ENCODE data around the gene SELENOO.
A peak's percentile ranks its signal among the peaks of the same experiment; 100 is the strongest.

Gene SELENOO

GRCh38 chr22:50171965-50172421 is 28.8 kb upstream of the SELENOO start:
- no peak for DNase-seq (ENCODE audit: low read depth)

DNA sequence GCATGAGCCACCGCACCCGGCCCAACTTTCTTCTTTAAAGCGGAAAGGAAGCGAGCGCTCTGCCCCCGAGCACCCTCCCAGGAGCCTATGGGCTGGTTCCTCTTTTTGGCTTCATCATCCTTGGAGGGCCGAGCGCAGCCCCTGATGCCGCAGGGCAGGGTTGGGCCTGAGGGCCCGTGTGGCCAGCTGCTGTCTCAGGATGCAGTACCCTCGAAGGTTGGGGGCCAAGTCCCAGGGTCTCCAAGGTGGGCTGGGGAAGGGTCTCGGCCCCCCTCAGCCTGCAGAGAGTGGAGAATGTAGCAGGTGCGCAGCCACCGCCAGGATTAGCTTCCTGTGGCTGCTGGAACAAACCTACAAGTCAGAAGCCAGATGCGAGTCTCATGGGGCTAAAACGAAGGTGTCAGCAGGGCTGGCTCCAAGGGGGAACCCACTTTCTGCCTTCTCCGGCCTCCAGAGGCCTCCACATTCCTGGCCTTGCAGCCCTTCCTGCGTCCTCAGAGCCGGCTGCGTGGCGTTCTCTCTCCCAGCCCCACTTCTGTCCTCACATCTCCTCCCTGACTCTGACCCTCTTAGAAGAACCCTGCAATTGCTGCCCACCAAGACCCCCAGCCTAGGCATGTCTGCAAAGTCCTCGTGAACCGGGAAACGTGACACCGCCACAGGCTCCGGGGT is 27.4 kb upstream of the SELENOO start:
- DNase-seq (ENCODE audit: low read depth), result no peak

DNA sequence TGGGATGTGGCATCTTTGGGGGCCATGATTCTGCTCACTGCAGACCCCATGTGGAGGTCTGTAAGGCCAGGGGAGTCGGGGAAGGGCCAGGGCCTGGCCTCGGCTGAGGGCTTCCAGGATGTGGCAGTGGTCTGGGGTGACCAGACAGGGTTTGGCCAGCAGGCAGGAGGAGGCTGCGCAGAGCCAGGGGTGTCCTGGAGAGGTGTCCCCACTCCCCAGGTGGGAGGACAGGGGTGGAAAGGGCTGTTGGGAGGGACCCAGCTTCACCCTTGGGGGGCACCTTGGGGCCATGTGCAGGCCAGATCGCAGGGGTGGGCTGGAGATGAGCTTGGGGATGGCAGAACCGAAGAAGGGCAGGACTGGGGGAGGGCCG is 26.8 kb upstream of the SELENOO start:
- DNase-seq (ENCODE audit: low read depth), result no peak

DNA sequence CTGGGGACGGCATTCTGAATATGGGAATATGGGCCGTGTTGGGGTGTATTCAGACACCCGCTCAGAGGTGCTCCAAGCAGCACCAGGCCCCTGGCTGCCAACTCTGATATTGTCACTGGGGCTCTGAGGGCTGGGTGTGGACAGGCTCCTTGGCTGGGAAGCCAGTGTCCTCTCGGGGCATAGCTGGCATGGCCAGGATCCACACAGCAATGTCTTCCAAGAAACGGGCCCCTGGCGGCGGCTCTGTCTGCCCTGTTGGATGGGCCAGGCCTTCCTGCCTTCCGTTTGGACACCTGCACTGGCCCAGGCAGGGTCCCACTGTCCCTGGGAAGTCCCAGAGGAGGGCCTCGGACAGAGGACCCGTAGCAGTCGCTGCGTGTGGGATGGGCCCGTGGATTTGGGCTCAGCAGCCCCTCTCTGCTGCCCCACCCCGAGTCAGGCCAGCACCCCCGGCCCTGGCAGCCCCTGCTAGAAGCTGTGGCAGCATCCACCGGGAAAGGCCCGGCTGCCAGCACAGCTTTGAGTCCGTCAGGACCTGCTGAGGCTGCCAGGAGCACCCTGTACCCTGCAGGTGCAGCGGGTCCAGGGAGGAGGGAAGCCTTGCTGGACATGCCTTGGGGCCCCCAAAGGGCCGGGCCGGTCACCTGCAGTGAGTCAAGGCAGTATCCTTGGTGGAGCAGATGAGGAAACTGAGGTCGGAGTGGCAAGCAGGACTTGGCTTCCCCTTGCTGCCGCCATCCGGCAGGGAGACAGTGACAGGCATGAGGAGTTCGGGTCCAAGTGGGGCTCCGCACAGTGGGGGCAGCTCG is 26.2 kb upstream of the SELENOO start:
- no peak for DNase-seq (ENCODE audit: low read depth)

DNA sequence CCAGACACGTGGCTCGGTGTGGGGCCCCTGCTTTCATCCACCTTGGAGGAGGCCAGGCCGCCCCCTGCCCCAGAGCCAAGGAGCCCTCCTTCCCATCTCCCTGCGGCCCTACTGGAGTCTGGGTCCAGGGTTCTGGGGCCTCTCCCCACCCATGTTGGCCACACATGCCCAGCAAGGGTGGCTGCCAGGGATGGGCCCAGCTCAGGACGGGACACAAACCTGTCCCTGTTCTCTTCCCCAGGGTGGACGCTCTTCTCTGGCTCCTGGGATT is 25.7 kb upstream of the SELENOO start:
- DNase-seq (ENCODE audit: low read depth), result no peak

DNA sequence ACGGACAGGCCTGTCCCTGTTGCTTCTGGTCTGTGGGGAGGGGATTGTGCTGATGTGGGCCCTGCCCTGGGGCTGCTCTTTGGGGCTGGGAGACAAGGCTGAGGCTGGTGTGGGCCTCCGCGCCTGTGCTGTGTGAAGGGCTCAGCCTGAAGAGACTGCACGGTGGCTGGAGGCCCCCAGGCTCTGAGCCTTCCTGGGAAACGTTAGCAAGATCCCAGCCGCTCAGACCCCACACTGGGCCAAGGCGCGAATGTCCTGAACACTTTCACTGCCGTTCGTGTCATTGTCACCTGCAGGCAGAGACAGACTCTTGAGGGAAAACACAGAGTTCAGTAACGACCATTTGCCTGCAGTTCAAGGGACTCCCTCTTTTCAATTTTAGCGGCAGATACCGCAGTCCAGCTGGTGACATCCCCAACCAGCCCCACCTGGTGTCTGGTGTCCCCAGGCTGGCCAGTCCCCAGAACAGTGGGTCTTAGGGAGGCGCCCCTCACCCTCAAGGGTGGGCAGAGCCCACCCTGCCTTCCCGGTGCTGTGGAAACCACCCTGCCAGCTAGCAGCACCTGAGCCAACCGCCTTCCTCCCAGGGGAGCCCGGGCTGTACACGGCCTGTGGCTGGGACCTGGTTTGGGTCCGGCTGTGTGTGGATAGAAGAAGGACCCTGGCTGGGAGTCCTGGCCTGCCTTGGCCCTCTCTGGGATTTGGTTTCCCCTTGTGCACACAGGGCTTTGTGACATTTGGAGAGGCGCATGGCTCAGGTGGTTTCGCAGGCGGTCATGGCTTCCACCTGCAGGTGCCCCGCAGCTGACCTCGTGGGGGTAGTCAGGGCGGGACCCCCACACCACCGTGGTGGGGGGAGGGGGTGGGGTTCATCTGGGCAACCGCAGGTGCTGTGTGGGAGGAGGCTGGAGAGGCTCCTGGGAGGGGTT is 24.6 kb upstream of the SELENOO start:
- DNase-seq (ENCODE audit: low read depth), result no peak

DNA sequence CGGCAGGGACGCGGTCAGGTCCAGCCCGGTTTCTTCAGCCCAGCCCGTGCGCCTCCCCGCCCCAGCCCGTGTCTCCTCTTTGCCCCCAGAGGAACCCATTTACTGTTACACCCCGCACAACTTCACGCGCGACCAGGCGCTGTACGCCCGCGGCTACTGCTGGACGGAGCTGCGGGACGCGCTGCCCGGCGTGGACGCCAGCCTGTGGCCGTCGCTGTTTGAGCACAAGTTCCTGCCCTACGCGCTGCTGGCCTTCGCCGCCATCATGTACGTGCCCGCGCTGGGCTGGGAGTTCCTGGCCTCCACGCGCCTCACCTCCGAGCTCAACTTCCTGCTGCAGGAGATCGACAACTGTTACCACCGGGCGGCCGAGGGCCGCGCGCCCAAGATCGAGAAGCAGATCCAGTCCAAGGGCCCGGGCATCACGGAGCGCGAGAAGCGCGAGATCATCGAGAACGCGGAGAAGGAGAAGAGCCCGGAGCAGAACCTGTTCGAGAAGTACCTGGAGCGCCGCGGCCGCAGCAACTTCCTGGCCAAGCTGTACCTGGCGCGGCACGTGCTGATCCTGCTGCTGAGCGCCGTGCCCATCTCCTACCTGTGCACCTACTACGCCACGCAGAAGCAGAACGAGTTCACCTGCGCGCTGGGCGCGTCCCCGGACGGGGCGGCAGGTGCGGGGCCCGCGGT is 23.8 kb upstream of the SELENOO start:
- no peak for DNase-seq (ENCODE audit: low read depth)

GRCh38 chr22:50177537-50178470 is 23.0 kb upstream of the SELENOO start:
- no peak for DNase-seq (ENCODE audit: low read depth)

DNA sequence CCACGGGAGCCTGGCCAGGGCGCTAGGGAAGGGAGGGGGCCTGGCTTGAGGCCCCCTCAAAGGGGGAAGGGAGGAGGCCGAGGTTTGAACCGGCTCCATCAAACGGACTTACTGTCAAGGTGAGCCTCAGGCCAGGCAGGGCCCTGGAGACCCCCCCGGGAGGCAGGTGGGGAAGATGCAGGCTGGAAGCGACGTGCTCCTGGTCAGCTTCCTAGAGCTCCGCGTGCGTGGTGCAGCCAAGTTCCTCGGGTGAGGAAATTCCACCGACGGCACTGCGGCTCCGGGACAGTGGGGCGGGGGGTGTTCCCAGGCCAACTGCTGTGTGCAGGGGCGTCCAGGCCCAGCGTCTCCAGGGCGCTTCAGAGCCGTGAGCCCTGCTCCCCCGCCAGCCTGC is 22.3 kb upstream of the SELENOO start:
- DNase-seq (ENCODE audit: low read depth), result no peak

DNA sequence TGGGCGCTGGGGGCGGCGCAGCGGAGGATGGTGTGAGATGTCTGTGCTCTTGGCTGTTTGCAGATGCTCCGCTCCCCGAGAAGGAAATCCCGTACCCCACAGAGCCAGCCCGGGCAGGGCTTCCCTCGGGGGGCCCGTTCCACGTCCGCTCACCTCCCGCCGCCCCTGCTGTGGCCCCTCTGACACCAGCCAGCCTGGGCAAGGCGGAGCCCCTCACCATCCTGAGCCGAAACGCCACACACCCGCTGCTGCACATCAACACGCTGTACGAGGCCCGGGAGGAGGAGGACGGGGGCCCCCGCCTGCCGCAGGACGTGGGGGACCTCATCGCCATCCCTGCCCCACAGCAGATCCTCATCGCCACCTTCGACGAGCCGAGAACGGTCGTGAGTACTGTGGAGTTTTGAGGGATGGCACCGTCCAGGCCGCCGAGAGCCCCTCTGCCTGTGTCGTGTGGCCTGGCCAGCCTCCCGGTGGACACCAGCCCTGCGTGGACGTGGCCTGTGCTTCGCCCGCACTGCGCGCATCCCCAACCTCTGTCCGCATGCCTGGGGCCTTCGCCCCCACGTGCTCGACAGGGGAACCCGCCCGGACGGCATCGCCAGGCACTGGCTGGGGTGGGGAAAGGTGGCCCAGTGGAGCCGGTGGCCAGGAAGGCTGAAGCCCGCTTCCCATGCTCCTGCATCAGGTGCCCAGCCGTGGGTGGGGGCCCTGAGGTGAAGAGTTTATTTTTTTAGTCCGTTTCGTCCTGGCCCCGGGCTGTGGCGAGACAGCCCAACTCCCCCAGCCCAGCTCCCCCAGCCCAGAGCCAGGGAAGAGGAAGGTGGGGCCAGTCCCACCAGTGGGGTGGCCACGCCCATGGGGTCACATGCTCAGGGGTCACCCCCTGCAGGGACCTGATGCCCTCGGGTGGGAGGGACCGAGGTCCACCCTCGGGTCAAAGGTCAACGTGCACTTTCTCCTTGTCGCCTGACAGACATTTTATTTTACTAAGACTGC is 21.6 kb upstream of the SELENOO start:
- no peak for DNase-seq (ENCODE audit: low read depth)

GRCh38 chr22:50179937-50180726 is 20.7 kb upstream of the SELENOO start:
- DNase-seq (ENCODE audit: low read depth), result no peak

DNA sequence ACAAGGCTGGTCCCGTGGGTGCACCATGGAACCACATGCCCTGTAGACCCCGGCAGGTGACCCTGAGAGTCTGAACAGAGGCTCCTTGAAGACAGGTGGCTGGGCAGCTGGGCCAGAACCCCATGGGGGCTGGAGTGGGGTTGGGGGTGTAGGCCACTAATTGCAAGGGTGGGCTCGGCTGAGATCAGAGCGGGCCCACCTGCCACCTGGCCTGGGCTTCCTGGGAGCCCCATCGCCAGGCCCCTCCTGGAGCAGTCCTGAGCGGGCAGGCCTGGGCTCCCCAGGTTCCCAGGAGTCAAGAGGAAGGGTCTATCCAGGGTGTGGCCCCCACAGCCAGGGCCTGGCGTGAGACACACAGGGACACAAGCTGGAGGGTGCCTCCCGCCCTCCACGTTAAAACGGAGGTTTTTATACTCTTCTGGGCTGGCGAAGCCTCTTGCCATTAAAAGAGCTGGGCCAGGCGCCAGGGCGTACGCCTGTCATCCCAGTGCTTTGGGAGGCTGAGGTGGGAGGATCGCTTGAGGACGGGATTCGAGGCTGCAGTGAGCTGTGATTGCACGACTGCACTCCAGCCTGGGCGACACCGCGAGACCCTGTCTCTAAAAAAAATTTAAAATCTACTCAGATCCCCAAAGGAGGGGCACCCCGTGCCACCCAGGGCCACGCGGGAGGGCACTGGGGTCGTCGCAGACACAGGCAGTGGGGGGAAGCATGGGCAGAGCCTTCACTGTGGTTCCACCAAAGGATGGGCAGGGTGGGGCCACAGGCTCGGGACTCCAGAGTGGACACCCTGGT is 19.9 kb upstream of the SELENOO start:
- DNase-seq (ENCODE audit: low read depth), result no peak

DNA sequence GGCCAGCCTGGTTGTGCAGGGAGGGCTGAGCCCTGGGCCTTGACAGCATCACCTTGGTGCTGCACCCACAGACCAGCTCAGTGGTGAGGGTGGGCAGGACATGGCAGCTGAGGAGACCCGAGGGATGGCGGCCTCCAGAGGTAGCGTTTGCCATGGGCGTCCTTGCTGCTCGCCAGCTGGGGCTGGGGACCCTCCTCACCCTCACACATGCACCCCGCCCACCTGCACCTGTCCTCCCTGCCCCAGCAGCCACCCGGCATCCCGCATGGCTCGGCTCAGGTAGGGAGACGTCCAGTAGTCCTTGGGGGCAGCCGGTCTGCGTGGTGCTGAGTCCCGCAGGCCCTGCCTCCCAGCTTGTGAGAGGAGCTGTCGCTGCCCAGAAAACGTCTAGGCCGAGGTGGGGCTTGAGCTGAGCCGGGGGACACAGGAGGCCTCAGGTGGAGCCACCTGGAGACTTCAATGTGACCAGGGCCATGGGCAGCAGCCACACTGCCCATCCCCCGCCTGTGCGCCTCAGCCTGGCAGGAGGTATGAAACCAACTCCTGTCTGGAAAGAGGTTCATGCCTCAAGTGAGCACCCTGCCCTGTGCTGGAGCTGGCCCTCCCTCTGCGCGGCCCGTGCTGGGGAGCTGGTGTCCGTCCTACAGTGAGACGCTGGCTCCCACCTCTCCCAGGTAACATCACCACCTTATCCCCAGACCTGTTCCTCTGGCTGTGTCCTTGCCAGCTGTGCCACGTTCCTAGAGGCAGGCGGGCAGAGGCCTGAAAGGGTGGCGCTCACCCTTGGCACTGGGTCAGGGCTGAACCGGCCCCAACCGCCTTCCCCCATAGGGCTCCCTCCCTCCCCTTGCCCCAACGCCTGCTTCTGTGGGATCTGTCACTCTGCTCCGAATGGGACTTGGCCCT is 18.4 kb upstream of the SELENOO start:
- no peak for DNase-seq (ENCODE audit: low read depth)

- no peak for DNase-seq (ENCODE audit: low read depth)
These were observed 17.5 kb upstream of the SELENOO start for GRCh38 chr22:50183141-50183971.

GRCh38 chr22:50184004-50184901 is 16.6 kb upstream of the SELENOO start:
- DNase-seq (ENCODE audit: low read depth), result peak; percentile 19

Measured in stromal cell of bone marrow (primary cell).